Measurements from ENCODE around the gene LDLRAD4. TPM values are rescaled to one million over a fixed set of nuclear protein-coding genes. Genes with fewer than 3 reads are reported as not detected.
A peak's percentile ranks its signal among the peaks of the same experiment; 100 is the strongest.

Gene LDLRAD4
- total RNA-seq, 2 experiments from 2014 or later: 37.3 to 38.5 TPM

DNA sequence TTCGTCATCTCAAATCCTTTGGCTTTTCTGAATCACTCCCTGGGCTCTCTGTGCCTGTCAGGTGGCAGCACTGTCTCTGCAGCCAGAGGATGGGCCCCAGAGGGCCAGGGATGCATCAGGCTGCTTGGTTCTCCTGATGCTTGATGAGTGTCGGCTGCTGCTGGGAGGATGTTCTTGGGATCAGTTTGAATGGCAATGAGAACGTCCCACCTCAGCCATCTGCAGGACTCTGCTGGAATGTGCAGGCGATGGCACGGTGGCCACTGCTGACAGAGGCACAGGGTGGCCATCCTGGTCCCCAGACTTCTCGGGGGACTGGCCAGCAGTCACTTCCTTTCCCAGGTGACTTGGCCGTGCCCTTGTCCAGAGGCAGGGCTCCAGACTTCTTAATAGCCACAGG is 361.8 kb downstream of the LDLRAD4 start:
- Mint-ChIP-seq H3K9me3 (no peaks in the 10 kb centered on the region), H3K4me1 (ENCODE audit: low read depth) (peaks cover 58% of the 10 kb centered on the region), H3K27ac (peak overlapping the region; percentile 83), H3K36me3 (ENCODE audit: low read depth) (peaks cover 10% of the 10 kb centered on the region), H3K4me3 (no peak overlapping the region), H3K27me3 (no peaks in the 10 kb centered on the region)
- TF ChIP-seq, protein P1, sequence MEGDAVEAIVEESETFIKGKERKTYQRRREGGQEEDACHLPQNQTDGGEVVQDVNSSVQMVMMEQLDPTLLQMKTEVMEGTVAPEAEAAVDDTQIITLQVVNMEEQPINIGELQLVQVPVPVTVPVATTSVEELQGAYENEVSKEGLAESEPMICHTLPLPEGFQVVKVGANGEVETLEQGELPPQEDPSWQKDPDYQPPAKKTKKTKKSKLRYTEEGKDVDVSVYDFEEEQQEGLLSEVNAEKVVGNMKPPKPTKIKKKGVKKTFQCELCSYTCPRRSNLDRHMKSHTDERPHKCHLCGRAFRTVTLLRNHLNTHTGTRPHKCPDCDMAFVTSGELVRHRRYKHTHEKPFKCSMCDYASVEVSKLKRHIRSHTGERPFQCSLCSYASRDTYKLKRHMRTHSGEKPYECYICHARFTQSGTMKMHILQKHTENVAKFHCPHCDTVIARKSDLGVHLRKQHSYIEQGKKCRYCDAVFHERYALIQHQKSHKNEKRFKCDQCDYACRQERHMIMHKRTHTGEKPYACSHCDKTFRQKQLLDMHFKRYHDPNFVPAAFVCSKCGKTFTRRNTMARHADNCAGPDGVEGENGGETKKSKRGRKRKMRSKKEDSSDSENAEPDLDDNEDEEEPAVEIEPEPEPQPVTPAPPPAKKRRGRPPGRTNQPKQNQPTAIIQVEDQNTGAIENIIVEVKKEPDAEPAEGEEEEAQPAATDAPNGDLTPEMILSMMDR (IDR thresholded peaks at IDR 0.05): no peak
- CTCF ChIA-PET: interaction anchor here (1.9 kb wide), 1 partner anchor 22 kb away, joined by 4 read pairs; no protein-coding TSS in a partner anchor
- POLR2A ChIA-PET: interaction anchor here (1.0 to 1.4 kb wide), 3 partner anchors 9 to 33 kb away, joined by 3 to 4 read pairs (median 3); no protein-coding TSS in a partner anchor
- DNase-seq (peak; percentile 47), ATAC-seq (peak; percentile 43)
- intact Hi-C loops (cut with micrococcal nuclease): loop anchor here (2.0 kb wide), 1 partner anchor 18 kb away; no protein-coding TSS in a partner anchor

DNA sequence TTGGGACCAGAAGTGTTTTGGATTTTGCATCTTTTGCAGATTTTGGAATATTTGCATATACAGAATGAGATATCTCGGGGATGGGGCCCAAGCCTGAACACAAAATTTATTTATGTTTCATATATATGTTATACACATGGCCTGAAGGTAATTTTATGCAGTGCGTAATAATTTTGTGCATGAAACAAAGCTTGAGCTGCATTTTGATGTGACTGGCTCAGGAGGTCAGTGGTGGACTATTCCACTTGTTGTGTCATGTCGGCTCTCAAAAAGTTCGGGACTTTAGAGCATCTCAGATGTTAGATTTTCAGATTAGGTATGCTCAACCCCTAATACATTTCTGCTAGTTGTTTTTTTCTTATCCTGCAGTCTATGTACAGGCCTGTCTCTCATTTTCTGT is 362.4 kb downstream of the LDLRAD4 start:
- TF ChIP-seq, protein P1 (IDR thresholded peaks at IDR 0.05): no peak
- H3K4me1 Mint-ChIP-seq (ENCODE audit: low read depth): peaks cover 59% of the 10 kb centered on the region
- no peaks in the 10 kb centered on the region for H3K27me3 Mint-ChIP-seq
- ChIA-PET POLR2A (interaction anchor here (1.0 to 1.4 kb wide), 3 partner anchors 10 to 32 kb away, joined by 3 to 4 read pairs (median 3); no protein-coding TSS in a partner anchor), CTCF (interaction anchor here (1.0 to 1.9 kb wide), 3 partner anchors 22 to 28 kb away, joined by 4 to 6 read pairs (median 4); no protein-coding TSS in a partner anchor)
- H3K36me3 Mint-ChIP-seq (ENCODE audit: low read depth): peaks cover 6% of the 10 kb centered on the region
- no peak for DNase-seq
- H3K27ac Mint-ChIP-seq: no peak overlapping the region
- intact Hi-C loops (cut with micrococcal nuclease): loop anchor here (2.0 kb wide), 1 partner anchor 18 kb away; no protein-coding TSS in a partner anchor
- ATAC-seq: no peak
- no peaks in the 10 kb centered on the region for H3K9me3 Mint-ChIP-seq
- H3K4me3 Mint-ChIP-seq: no peak overlapping the region

DNA sequence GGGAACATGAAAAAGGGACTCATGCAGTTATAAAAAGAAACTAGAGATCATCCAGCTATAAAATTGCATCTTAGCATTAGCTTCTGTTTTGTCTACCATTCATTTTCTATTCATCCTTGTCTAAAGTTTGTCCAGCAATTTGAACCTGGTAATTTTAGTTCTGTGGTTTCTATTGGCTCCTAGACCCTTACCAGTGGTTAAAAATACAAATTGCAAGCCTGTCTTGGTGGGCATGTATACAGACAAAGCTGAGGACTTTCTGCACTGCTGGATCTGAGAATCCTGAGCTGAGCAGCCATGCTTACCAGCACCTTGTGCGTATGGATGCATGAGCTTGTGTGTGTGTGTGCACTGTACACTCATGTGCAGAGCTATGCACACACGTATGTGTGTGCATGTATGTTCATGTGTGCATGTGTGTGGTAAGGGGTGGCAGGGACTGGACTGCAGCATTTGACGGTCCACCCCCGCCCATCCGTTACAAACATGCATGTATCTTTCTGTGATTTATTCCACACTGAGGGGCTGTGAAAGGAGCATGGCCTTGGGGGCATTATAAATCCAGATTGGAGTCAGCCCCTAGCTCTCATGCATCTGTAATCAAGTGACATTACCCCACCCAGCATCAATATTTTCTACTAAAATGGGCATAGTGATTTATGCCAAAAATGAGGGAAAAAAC is 363.1 kb downstream of the LDLRAD4 start:
- H3K27me3 Mint-ChIP-seq: no peaks in the 10 kb centered on the region
- no peak overlapping the region for H3K4me3 Mint-ChIP-seq
- TF ChIP-seq, protein P1 (IDR thresholded peaks at IDR 0.05): no peak
- POLR2A ChIA-PET: interaction anchor here (0.5 to 1.8 kb wide), 6 partner anchors 11 to 31 kb away, joined by 3 to 6 read pairs (median 3); no protein-coding TSS in a partner anchor
- no peak for DNase-seq
- no peak for ATAC-seq
- no peak overlapping the region for H3K27ac Mint-ChIP-seq
- H3K36me3 Mint-ChIP-seq (ENCODE audit: low read depth): peaks cover 4% of the 10 kb centered on the region
- peaks cover 61% of the 10 kb centered on the region for H3K4me1 Mint-ChIP-seq (ENCODE audit: low read depth)
- CTCF ChIA-PET: interaction anchor here (1.0 to 1.9 kb wide), 3 partner anchors 23 to 27 kb away, joined by 4 to 6 read pairs (median 4); no protein-coding TSS in a partner anchor
- intact Hi-C loops (cut with micrococcal nuclease): loop anchor here (2.0 kb wide), 1 partner anchor 19 kb away; no protein-coding TSS in a partner anchor
- no peaks in the 10 kb centered on the region for H3K9me3 Mint-ChIP-seq

DNA sequence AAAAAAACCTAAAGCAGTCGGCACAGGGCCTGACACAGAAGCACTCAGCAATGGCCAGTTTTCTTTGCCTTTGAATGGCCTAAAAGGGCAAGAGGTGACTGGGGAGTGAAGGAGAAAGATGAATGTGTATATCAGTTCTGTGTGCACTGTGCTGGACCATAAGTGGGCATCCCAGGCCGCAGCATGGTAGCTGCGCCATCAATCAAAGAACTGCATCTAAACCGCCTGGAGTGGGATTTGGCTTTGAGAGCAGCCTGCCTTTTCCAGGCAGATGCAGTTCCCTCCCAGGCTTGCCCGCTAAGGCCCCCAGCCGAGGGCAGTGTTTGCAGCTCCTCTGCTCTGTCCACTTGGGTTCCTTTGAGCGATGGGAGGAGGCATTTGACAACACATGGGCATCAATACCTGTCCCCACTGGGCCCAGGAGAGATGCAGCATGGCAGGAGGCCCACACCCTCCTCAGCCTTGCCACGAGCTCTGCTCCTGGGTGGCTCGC is 363.7 kb downstream of the LDLRAD4 start:
- peaks cover 4% of the 10 kb centered on the region for H3K36me3 Mint-ChIP-seq (ENCODE audit: low read depth)
- POLR2A ChIA-PET: interaction anchor here (0.5 to 1.8 kb wide), 3 partner anchors 15 to 29 kb away, joined by 3 to 6 read pairs (median 3); no protein-coding TSS in a partner anchor
- CTCF ChIA-PET: interaction anchor here (1.5 kb wide), 1 partner anchor 25 kb away, joined by 4 read pairs; no protein-coding TSS in a partner anchor
- H3K4me1 Mint-ChIP-seq (ENCODE audit: low read depth): peaks cover 61% of the 10 kb centered on the region
- no peaks in the 10 kb centered on the region for H3K27me3 Mint-ChIP-seq
- intact Hi-C loops (cut with micrococcal nuclease): no loop called here
- H3K4me3 Mint-ChIP-seq: no peak overlapping the region
- ATAC-seq (no peak), DNase-seq (no peak)
- H3K27ac Mint-ChIP-seq: no peak overlapping the region
- no peaks in the 10 kb centered on the region for H3K9me3 Mint-ChIP-seq
- TF ChIP-seq, protein P1 (IDR thresholded peaks at IDR 0.05): no peak
